ENCODE data around the gene TP53.
"Not testable (repeated sequence)": the region's sequence is repeated elsewhere in the genome, so short reads cannot be mapped to it uniquely, and the experiment has no call there.

Gene TP53

GRCh38 chr17:7673239-7673638, 14.1 kb downstream of the TP53 start:
- no peak for DNase-seq (ENCODE audit: low spot score)

- no peak for DNase-seq (ENCODE audit: low spot score)
Observed at GRCh38 chr17:7668482-7668881, 18.8 kb downstream of the TP53 start.

GRCh38 chr17:7667656-7668406, 19.5 kb downstream of the TP53 start:
- no peak for DNase-seq (ENCODE audit: low spot score)

GRCh38 chr17:7656958-7657609, 30.2 kb downstream of the TP53 start:
- DNase-seq (ENCODE audit: low spot score) = no peak

DNA sequence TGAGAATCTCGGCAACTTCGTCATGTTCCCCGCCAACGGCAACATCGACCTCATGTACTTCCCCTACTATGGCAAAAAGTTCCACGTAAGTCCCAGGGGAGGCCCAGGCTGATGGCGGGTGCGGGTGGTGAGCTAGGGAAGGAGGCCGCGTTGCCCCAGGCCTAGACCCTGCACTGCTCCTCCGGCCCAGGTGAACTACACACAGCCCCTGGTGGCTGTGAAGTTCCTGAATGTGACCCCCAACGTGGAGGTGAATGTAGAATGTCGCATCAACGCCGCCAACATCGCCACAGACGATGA, 31.8 kb downstream of the TP53 start:
- no peak for DNase-seq (ENCODE audit: low spot score)

DNA sequence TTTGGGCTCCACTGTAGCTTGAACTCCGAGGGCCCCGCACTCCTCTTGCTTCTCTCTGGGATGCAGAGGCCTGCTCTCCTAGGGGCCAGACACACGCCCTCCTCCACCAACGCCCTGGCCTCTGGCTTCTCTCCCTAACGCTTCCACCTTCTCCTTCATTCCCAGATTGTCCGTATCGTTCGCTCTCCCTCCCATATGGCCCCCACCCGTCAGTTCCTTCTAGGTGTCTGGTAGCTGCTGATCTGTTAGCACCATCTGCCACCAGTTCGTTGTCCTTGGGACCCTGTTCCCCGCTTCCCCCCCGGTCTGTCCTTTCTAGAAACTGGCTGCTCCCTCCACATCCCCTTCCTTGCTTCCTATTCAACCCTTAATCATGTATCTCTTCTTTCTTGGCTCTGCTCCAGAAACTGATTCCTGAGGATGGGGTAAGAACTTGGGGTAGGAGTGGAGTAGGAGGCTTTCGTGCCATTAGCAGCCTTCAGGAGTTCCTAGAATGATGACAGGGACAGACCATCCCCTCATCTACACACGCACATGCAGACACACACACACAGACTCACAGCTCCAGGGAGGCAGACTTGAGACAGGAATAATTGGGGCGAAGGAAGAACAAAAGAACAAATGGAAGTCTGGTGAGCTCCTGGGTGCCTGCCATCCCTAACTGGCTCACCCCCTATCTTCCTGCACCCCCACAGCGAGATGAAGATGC, 32.3 kb downstream of the TP53 start:
- no peak for DNase-seq (ENCODE audit: low spot score)

DNA sequence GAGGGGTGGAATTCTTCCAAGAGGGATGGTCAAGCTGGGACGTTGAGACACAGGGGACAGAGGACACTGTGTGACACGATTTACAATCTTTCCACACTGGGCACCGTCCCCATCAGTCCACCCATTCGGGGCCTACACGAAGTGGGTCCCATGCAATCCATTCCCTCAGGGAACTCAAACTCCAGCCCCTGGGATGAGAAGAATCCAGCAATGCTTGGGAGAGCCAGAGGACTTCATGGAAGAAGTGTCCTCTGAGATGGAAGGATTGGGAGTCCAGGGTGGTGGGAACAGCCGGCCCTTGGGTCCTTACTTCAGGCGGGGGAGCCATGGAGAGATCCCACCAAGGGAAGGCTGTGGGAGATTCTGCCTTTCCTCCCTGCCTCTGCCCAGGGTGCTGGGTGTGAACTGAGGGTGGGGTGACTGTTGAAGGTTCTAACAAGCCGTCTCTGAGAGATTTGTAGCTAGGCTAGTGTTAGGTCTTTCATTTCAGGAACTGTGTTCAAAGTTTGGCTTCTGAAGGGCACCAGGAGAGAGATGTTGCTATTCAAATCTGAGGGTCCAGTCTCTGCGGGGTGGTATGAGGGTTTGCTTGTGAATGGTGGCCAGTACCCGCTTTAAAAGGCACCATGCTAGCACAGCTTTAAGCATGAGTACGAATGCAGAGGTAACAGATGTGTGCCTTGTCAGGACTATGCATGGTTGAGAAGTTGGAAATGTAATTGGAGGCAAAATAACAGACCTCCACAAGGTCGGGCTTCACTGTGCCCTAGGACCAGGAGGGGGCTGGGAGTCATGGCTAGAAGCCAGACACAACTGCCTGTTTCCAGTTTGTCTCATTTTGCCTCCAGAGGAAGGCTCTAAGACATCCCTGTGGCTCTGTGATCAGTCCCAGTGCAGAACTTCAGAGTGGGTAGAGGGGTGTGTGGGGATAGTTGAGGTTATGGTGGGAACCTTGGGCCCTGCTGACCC, 34.6 kb downstream of the TP53 start:
- DNase-seq (ENCODE audit: low spot score) = no peak

DNA sequence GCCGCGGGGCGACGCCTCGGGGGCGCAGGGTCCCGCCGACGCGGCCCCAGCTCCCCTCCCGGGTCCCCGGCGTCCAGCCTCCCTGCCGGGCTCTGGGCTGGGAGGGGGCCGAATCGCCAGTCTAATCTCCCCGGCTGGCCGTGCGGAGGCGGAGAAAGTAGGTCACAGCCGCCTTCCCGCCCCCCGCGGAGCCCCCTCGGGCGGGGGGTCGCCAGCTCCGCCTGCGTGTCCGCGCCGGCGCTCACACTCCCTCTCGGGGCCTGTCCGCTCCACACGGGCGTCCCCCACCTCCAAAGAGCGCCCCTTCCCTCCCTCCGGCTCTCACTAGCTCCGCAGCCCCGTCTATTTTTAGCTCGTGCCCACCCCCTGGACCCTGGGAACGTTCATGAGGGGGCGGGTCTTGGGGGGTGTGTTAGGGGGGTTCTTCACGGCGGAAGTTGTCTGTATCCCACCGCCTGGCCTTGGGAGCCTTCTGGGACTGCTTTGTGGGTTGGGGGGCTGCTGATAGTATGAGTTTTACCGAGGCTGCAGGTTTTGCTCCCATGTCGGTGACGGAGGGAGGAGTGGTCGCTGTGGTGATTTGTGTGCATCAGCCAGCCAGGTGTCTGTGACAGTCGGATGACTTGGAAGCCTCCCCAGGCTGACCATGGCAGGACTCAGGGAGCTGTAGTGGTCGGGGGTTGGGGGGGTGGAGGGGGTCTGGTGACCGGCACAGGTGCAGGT, 35.5 kb downstream of the TP53 start:
- no peak for DNase-seq (ENCODE audit: low spot score)

DNA sequence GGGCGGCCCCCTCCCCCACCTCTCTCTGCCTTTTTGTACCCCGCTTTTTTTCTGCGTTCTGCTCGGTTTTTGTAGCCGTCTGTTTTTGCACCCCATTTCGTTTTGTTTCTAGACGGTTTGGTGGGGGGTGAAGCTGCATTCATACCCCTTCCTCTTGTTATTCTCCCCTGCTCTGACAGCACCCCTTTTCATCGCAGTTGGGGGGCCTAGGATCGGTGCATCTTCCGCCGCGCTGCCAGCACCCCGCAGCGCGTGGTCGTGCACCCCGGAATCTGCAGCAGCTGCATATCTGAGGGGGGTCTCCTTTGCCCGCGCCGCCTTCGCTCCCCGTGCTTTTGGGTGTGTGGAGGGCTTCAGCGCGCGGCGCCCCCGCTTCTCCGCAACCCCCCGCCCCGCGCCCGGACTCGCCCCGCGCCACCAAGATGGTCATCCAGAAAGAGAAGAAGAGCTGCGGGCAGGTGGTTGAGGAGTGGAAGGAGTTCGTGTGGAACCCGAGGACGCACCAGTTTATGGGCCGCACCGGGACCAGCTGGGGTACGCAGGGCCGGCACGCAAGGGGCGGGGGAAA, 36.1 kb downstream of the TP53 start:
- no peak for DNase-seq (ENCODE audit: low spot score)

- peak; percentile 87 for DNase-seq (ENCODE audit: low spot score)
Observed at GRCh38 chr17:7650509-7651096, 36.7 kb downstream of the TP53 start, which contains the start of gene ATP1B2. TSS of gene ATP1B2 (plus strand) at chr17:7650926. CDS start at chr17:7651519, 593 bp downstream.

DNA sequence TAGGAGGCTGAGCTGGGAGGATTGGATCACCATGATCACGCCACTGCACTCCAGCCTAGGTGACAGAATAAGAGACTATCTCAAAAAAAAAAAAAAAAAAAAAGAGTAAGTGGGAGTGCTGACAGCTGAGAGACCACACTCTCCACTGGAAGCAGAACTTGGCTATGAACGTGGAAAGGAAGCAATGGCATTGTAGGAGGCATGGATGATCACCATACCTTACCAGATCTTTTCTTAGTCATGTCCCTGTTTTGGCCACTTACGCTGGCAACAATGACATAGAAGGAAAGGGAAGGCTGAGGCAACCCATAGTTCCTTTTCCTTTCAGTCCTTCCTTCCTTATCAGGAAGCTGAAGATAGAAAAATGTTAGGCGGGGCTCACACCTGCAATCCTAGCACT, 40.3 kb downstream of the TP53 start:
- no peak for DNase-seq (ENCODE audit: low spot score)

DNA sequence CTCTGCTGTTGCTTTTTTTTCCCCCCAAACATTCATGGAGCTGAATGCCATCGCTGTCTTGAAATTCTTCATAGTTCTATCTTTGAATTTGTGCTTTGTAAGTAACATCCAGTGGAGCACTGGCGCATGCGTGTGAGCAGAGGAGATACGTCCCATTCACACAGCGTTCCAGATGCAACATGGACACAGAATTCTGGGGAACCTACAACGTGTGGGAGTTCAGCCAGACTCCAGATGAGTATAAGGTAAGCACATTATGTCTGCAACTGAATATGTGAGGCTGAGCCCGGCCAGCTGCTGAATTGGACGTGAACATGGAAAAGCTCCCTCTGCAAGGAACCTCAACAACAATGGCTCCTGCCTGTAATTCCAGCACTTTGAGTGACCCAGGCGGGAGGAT, 40.8 kb downstream of the TP53 start:
- DNase-seq (ENCODE audit: low spot score) = no peak

GRCh38 chr17:7644775-7645174, 42.5 kb downstream of the TP53 start:
- no peak for DNase-seq (ENCODE audit: low spot score)

- not testable (repeated sequence) for DNase-seq (ENCODE audit: low spot score)
Observed at GRCh38 chr17:7641635-7642034, 45.7 kb downstream of the TP53 start.

- DNase-seq (ENCODE audit: low spot score) = no peak
Observed at GRCh38 chr17:7640783-7641182, 46.5 kb downstream of the TP53 start.

- DNase-seq (ENCODE audit: low spot score) = no peak
Observed at GRCh38 chr17:7636163-7636562, 51.1 kb downstream of the TP53 start.

GRCh38 chr17:7634384-7634783, 52.9 kb downstream of the TP53 start:
- DNase-seq (ENCODE audit: low spot score) = peak; percentile 31

DNA sequence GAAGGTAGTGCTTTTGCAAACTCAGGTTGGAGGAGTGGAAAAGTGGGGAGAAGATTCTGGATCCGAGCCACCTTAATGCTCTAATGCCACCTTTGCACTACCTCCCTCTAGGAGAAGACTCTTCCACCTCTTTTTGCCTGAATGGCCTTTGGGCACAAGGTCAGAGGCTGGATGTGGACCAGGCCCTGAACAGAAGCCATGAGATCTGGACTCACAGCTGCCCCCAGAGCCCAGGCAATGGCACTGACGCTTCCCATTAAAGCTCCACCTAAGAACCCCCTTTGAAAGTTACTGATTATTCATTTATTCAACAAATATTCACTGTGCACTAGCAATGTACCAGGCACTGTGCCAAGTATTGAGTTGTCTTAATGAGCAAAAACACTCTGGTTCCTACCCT, 54.2 kb downstream of the TP53 start:
- no peak for DNase-seq (ENCODE audit: low spot score)

DNA sequence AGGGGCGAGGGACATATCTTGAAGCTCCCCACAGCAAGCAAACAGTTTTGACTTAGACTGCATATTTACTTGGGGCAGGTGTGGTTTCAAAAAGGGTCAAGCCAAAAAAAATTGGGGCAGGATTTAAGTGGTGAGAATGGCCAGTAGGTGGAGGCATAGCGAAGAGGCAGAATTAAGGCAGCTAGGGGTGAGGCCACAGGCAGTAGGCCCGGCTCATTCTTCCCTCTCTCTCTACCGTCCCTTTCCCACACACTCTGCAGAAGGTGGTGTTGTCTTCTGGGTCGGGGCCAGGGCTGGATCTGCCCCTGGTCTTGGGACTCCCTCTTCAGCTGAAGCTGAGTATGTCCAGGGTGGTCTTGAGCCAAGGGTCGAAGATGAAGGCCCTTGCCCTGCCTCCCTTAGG, 54.8 kb downstream of the TP53 start:
- DNase-seq (ENCODE audit: low spot score) = peak; percentile 61

Data from SW480 (cell line).